Activated CD8-positive, alpha-beta memory T cell treated with anti-CD3 and anti-CD28 coated beads, Interleukin-2, amount 50 U/mL, for 48 hours (primary cell): ENCODE measurements around the gene NIN.

Experiments used
- DNase-seq: peaks from one replicate; pipeline ENCODE4 v3.0.0-alpha.2; 2020

Gene NIN

GRCh38 chr14:50758305-50758704, 72.7 kb downstream of the NIN start:
- DNase-seq, result no peak

GRCh38 chr14:50757702-50758101, 73.3 kb downstream of the NIN start:
- no peak for DNase-seq

- no peak for DNase-seq
Measured at GRCh38 chr14:50756300-50756699, 74.7 kb downstream of the NIN start.

GRCh38 chr14:50750323-50750722, 80.6 kb downstream of the NIN start:
- no peak for DNase-seq

- no peak for DNase-seq
Measured at GRCh38 chr14:50745401-50746058, 85.4 kb downstream of the NIN start.

- DNase-seq, result no peak
Measured at GRCh38 chr14:50744231-50744630, 86.7 kb downstream of the NIN start.

GRCh38 chr14:50741567-50741966, 89.4 kb downstream of the NIN start:
- DNase-seq, result no peak

- no peak for DNase-seq
Measured at GRCh38 chr14:50740856-50741255, 90.1 kb downstream of the NIN start.

- DNase-seq, result no peak
Measured at GRCh38 chr14:50739186-50739585, 91.8 kb downstream of the NIN start.

- DNase-seq, result peak; percentile 68
Measured at GRCh38 chr14:50736932-50737419, 94.0 kb downstream of the NIN start.

GRCh38 chr14:50734950-50735695, 95.8 kb downstream of the NIN start:
- DNase-seq, result no peak

- DNase-seq, result no peak
Measured at GRCh38 chr14:50733494-50733893, 97.5 kb downstream of the NIN start.

- no peak for DNase-seq
Measured at GRCh38 chr14:50728836-50729235, 102.1 kb downstream of the NIN start.

- no peak for DNase-seq
Measured at GRCh38 chr14:50726372-50727107, 104.4 kb downstream of the NIN start.

GRCh38 chr14:50725761-50726160, 105.2 kb downstream of the NIN start:
- no peak for DNase-seq

GRCh38 chr14:50719911-50720759, 110.8 kb downstream of the NIN start:
- no peak for DNase-seq

GRCh38 chr14:50718949-50719348, 112.0 kb downstream of the NIN start:
- no peak for DNase-seq

- DNase-seq, result no peak
Measured at GRCh38 chr14:50717811-50718210, 113.2 kb downstream of the NIN start.

- DNase-seq, result no peak
Measured at GRCh38 chr14:50714450-50715073, 116.4 kb downstream of the NIN start.

GRCh38 chr14:50711043-50711442, 119.9 kb downstream of the NIN start:
- DNase-seq, result no peak

- DNase-seq, result no peak
Measured at GRCh38 chr14:50705026-50705593, 125.9 kb downstream of the NIN start.

GRCh38 chr14:50704454-50705010, 126.4 kb downstream of the NIN start:
- DNase-seq, result no peak
